ACHN (cell line): Measurements from ENCODE around the gene TMEM179.
"Not testable (repeated sequence)": the region's sequence is repeated elsewhere in the genome, so short reads cannot be mapped to it uniquely, and the experiment has no call there.

Source experiments
- DNase-seq: peaks from one replicate; pipeline ENCODE4 v3.0.0-alpha.2; 2015
- in situ Hi-C: cut with HindIII; loops from 2 replicates; pipeline ENCODE4 v1.10.0; 2017; ENCODE audit warnings: low sequenced_read_pairs, low pct_ligation_motif_present, low pct_unique_long_range_greater_than_20kb

TMEM179 gene

GRCh38 chr14:104604458-104605449 is at the start of gene TMEM179:
TSS of gene TMEM179 (minus strand) at chr14:104604772. CDS start at chr14:104604741, 31 bp downstream.
- in situ Hi-C loops: no loop called here

GRCh38 chr14:104654119-104654518 is 49.5 kb upstream of the TMEM179 start:
- in situ Hi-C loops: no loop called here
- DNase-seq: no peak

More at GRCh38 chr14:104604458-104605449, at the start of gene TMEM179:
- DNase-seq: peak; percentile 49

GRCh38 chr14:104653130-104653920 is 48.8 kb upstream of the TMEM179 start:
- DNase-seq, in situ Hi-C loops: not testable (repeated sequence)

GRCh38 chr14:104652386-104652785 is 47.8 kb upstream of the TMEM179 start:
- in situ Hi-C loops: no loop called here
- DNase-seq: no peak

GRCh38 chr14:104651876-104652260 is 47.3 kb upstream of the TMEM179 start:
- in situ Hi-C loops: no loop called here

GRCh38 chr14:104650981-104651875 is 46.7 kb upstream of the TMEM179 start:
- no peak for DNase-seq
- in situ Hi-C loops: no loop called here

More at GRCh38 chr14:104651876-104652260, 47.3 kb upstream of the TMEM179 start:
- no peak for DNase-seq

GRCh38 chr14:104650057-104650980 is 45.7 kb upstream of the TMEM179 start:
- in situ Hi-C loops: no loop called here
- DNase-seq: peak; percentile 56

- in situ Hi-C loops: no loop called here
Observed at GRCh38 chr14:104647467-104648043, 43.0 kb upstream of the TMEM179 start.

GRCh38 chr14:104644656-104645378 is 40.2 kb upstream of the TMEM179 start:
- in situ Hi-C loops: no loop called here
- DNase-seq: no peak

More at GRCh38 chr14:104647467-104648043, 43.0 kb upstream of the TMEM179 start:
- DNase-seq: no peak

- no peak for DNase-seq
- in situ Hi-C loops: no loop called here
Observed at GRCh38 chr14:104644091-104644635, 39.6 kb upstream of the TMEM179 start.

- no peak for DNase-seq
Observed at GRCh38 chr14:104643306-104643705, 38.7 kb upstream of the TMEM179 start.

GRCh38 chr14:104642540-104642868 is 37.9 kb upstream of the TMEM179 start:
- in situ Hi-C loops: no loop called here
- DNase-seq: no peak

More at GRCh38 chr14:104643306-104643705, 38.7 kb upstream of the TMEM179 start:
- in situ Hi-C loops: no loop called here

- in situ Hi-C loops: no loop called here
- no peak for DNase-seq
Observed at GRCh38 chr14:104641753-104642539, 37.4 kb upstream of the TMEM179 start.

GRCh38 chr14:104640681-104641080 is 36.1 kb upstream of the TMEM179 start:
- no peak for DNase-seq
- in situ Hi-C loops: no loop called here

- peak; percentile 50 for DNase-seq
- in situ Hi-C loops: no loop called here
Observed at GRCh38 chr14:104639885-104640548, 35.4 kb upstream of the TMEM179 start.
